GM13976 (cell line): ENCODE data around the gene WWOX.
"Not testable (repeated sequence)": the region's sequence is repeated elsewhere in the genome, so short reads cannot be mapped to it uniquely, and the experiment has no call there.

Source experiments
- DNase-seq: peaks from one replicate; pipeline ENCODE4 v3.0.0; 2012; ENCODE audit warnings: low spot score
- CTCF ChIP-seq: IDR thresholded peaks from 2 replicates; pipeline ENCODE4 v1.5.1; 2012; ENCODE audit warnings: borderline replicate concordance, mild to moderate bottlenecking; ENCODE audit not compliant: insufficient read depth; ENCODE audit errors: extremely low read depth, missing control alignments, control extremely low read depth
- in situ Hi-C: fragments of 300-500 bp; cut with MboI; formaldehyde crosslinking; loops from one replicate; pipeline ENCODE4 v1.12.0; 2022; ENCODE audit warnings: low sequenced_read_pairs, mixed read lengths, inconsistent platforms; ENCODE audit not compliant: unreplicated experiment

Gene WWOX

GRCh38 chr16:78596996-78597422, 497.6 kb downstream of the WWOX start:
- no peak for TF ChIP-seq CTCF
- in situ Hi-C loops = no loop called here
- DNase-seq = no peak

- in situ Hi-C loops = no loop called here
- DNase-seq = no peak
- TF ChIP-seq CTCF = no peak
Observed at GRCh38 chr16:78597809-78598570, 498.5 kb downstream of the WWOX start.

- in situ Hi-C loops = no loop called here
- DNase-seq = no peak
- TF ChIP-seq CTCF = no peak
Observed at GRCh38 chr16:78599271-78599670, 499.8 kb downstream of the WWOX start.

GRCh38 chr16:78604423-78605062, 505.1 kb downstream of the WWOX start:
- in situ Hi-C loops, DNase-seq: not testable (repeated sequence)

GRCh38 chr16:78605548-78606101, 506.2 kb downstream of the WWOX start:
- DNase-seq = no peak
- in situ Hi-C loops = no loop called here
- TF ChIP-seq CTCF = no peak

GRCh38 chr16:78606545-78606944, 507.1 kb downstream of the WWOX start:
- DNase-seq = no peak
- no peak for TF ChIP-seq CTCF
- in situ Hi-C loops = no loop called here

- no peak for TF ChIP-seq CTCF
- DNase-seq = no peak
- in situ Hi-C loops = no loop called here
Observed at GRCh38 chr16:78607022-78607421, 507.6 kb downstream of the WWOX start.
